ENCODE data around the gene DNM1L. TPM values are rescaled to one million over a fixed set of nuclear protein-coding genes. Genes with fewer than 3 reads are reported as not detected.

Gene DNM1L
- total RNA-seq, 3 donors from 2014 or later = 58.8 to 64.9 (median 62.6) TPM

GRCh38 chr12:32755654-32756475, 76.8 kb downstream of the DNM1L start, which contains the start of gene YARS2:
YARS2 (minus strand) TSS chr12:32755897; CDS start chr12:32755874, 23 bp downstream.
- no peak for TF ChIP-seq CTCF (IDR thresholded peaks at IDR 0.05)
- Histone ChIP-seq H3K4me1 (ENCODE audit: low read depth) (peaks cover 20% of the 10 kb centered on the region), H3K9me3 (no peaks in the 10 kb centered on the region), H3K4me3 (peak within 1 kb of the TSS; percentile 75), H3K36me3 (ENCODE audit: low read depth) (no peaks in the 10 kb centered on the region)
- peak; percentile 97 for ATAC-seq
- intact Hi-C loops (cut with DNase I, micrococcal nuclease) = loop anchor here in 1 of 2 donors (10.0 kb wide), 1 partner anchor 159 kb away; no protein-coding TSS in a partner anchor
- DNase-seq = peak; percentile 90 to 97 (median 95)

- H3K4me1 ChIP-seq (ENCODE audit: low read depth) = peaks cover 20% of the 10 kb centered on the region
- H3K4me3 ChIP-seq = no peak overlapping the region
- no peak for TF ChIP-seq CTCF (IDR thresholded peaks at IDR 0.05)
- intact Hi-C loops (cut with DNase I, micrococcal nuclease) = loop anchor here in 1 of 2 donors (10.0 kb wide), 1 partner anchor 158 kb away; no protein-coding TSS in a partner anchor
- ATAC-seq (no peak), DNase-seq (peak in 1 of 3 donors; percentile 32)
- H3K9me3 ChIP-seq = no peaks in the 10 kb centered on the region
- no peaks in the 10 kb centered on the region for H3K36me3 ChIP-seq (ENCODE audit: low read depth)
Observed at GRCh38 chr12:32756476-32757066, 77.5 kb downstream of the DNM1L start.

- no peak for TF ChIP-seq CTCF (IDR thresholded peaks at IDR 0.05)
- ATAC-seq (no peak), DNase-seq (no peak)
- Histone ChIP-seq H3K4me1 (ENCODE audit: low read depth) (peaks cover 20% of the 10 kb centered on the region), H3K4me3 (no peak overlapping the region), H3K9me3 (no peaks in the 10 kb centered on the region), H3K36me3 (ENCODE audit: low read depth) (no peaks in the 10 kb centered on the region)
- intact Hi-C loops (cut with DNase I, micrococcal nuclease) = loop anchor here in 1 of 2 donors (10.0 kb wide), 1 partner anchor 158 kb away; no protein-coding TSS in a partner anchor
Observed at GRCh38 chr12:32757157-32757556, 78.1 kb downstream of the DNM1L start.

GRCh38 chr12:32761716-32762115, 82.6 kb downstream of the DNM1L start:
- Histone ChIP-seq H3K4me1 (ENCODE audit: low read depth) (peaks cover 1% of the 10 kb centered on the region), H3K9me3 (no peaks in the 10 kb centered on the region), H3K36me3 (ENCODE audit: low read depth) (no peaks in the 10 kb centered on the region), H3K4me3 (no peak overlapping the region)
- DNase-seq (no peak), ATAC-seq (no peak)
- TF ChIP-seq CTCF (IDR thresholded peaks at IDR 0.05) = no peak
- intact Hi-C loops (cut with DNase I, micrococcal nuclease) = no loop called here

GRCh38 chr12:32765906-32766305, 86.8 kb downstream of the DNM1L start:
- H3K36me3 ChIP-seq (ENCODE audit: low read depth) = no peaks in the 10 kb centered on the region
- TF ChIP-seq CTCF (IDR thresholded peaks at IDR 0.05) = no peak
- peaks cover 6% of the 10 kb centered on the region for H3K4me1 ChIP-seq (ENCODE audit: low read depth)
- ATAC-seq (no peak), DNase-seq (no peak)
- intact Hi-C loops (cut with DNase I, micrococcal nuclease) = no loop called here
- H3K9me3 ChIP-seq = no peaks in the 10 kb centered on the region
- H3K4me3 ChIP-seq = no peak overlapping the region

Data from mucosa of descending colon (tissue), 3 donors.